GM21619 (cell line): ENCODE measurements around the gene PTPN3.
"Not testable (repeated sequence)": the region's sequence is repeated elsewhere in the genome, so short reads cannot be mapped to it uniquely, and the experiment has no call there.

Experiments
- ATAC-seq: cut with Tn5 transposase; IDR thresholded peaks from one replicate; pipeline ENCODE4 v1.9.1; 2021; ENCODE audit not compliant: unreplicated experiment

The PTPN3 gene

GRCh38 chr9:109354190-109354589, 143.9 kb downstream of the PTPN3 start:
- no peak for ATAC-seq

GRCh38 chr9:109351032-109351431, 147.1 kb downstream of the PTPN3 start:
- ATAC-seq = no peak

GRCh38 chr9:109349421-109349846, 148.7 kb downstream of the PTPN3 start:
- ATAC-seq = no peak

- no peak for ATAC-seq
Observed at GRCh38 chr9:109346904-109347303, 151.2 kb downstream of the PTPN3 start.

- no peak for ATAC-seq
Observed at GRCh38 chr9:109344866-109345265, 153.2 kb downstream of the PTPN3 start.

- no peak for ATAC-seq
Observed at GRCh38 chr9:109342878-109343277, 155.2 kb downstream of the PTPN3 start.

GRCh38 chr9:109341561-109341960, 156.5 kb downstream of the PTPN3 start:
- no peak for ATAC-seq

GRCh38 chr9:109340979-109341378, 157.1 kb downstream of the PTPN3 start:
- not testable (repeated sequence) for ATAC-seq

GRCh38 chr9:109336409-109336808, 161.7 kb downstream of the PTPN3 start:
- ATAC-seq = no peak

GRCh38 chr9:109335929-109336328, 162.2 kb downstream of the PTPN3 start:
- ATAC-seq = no peak

GRCh38 chr9:109335121-109335520, 163.0 kb downstream of the PTPN3 start:
- ATAC-seq = no peak

GRCh38 chr9:109331353-109331752, 166.8 kb downstream of the PTPN3 start:
- no peak for ATAC-seq

- ATAC-seq = no peak
Observed at GRCh38 chr9:109329638-109330258, 168.4 kb downstream of the PTPN3 start.

- ATAC-seq = no peak
Observed at GRCh38 chr9:109328978-109329637, 169.0 kb downstream of the PTPN3 start.
